ENCODE data around the gene ERP44.
"Not testable (repeated sequence)": the region's sequence is repeated elsewhere in the genome, so short reads cannot be mapped to it uniquely, and the experiment has no call there.

The ERP44 gene

DNA sequence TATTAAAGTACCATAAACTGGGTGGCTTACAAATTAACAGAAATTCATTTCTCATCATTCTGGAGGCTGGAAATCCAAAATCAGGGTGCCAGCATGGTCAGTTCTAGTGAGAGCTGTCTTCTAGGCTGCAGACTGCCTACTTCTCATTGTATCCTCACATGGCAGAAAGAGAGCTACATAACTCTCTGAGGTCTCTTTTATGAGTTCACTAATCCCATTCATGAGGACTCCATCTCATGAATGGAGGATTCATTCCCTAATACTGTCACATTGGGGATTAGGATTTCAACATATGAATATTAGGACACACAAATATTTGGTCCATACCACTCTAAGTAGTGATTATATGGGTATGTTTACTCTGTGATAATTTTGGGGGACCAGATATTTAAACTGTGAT lies 84.0 kb downstream of the ERP44 start:
- Mint-ChIP-seq H3K27me3 (no peaks in the 10 kb centered on the region), H3K4me1 (peaks cover 8% of the 10 kb centered on the region), H3K9me3 (no peaks in the 10 kb centered on the region), H3K36me3 (ENCODE audit: insufficient read depth) (peaks cover 34% of the 10 kb centered on the region), H3K4me3 (no peak overlapping the region), H3K27ac (ENCODE audit: low read depth) (no peak overlapping the region)
- ATAC-seq (replicated peaks; ENCODE audit: extremely low read depth, poor library complexity, severe bottlenecking) (no peak), DNase-seq (ENCODE audit: low spot score in 2 of 2) (no peak)

DNA sequence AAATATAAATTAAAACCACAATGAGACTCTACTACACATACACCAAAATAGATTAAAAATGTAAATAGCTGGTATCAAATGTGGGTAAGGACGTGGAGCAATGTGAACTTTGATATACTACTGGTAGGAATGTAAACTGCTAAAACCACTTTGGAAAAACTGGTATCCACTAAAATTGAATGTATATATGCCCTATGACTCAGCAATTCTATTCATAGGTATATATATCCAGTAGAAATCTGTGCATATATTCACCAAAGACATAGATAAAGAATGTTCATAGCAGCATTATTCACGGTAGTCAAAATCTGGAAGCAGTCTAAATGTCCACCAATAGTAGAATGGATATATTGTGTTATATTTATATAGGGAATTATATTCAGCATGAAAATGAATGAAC lies 85.2 kb downstream of the ERP44 start:
- Mint-ChIP-seq H3K36me3 (ENCODE audit: insufficient read depth) (peaks cover 31% of the 10 kb centered on the region), H3K4me3 (no peak overlapping the region), H3K9me3 (no peaks in the 10 kb centered on the region), H3K4me1 (peaks cover 4% of the 10 kb centered on the region), H3K27ac (ENCODE audit: low read depth) (no peak overlapping the region), H3K27me3 (no peaks in the 10 kb centered on the region)
- no peak for DNase-seq (ENCODE audit: low spot score in 2 of 2)
- no peak for ATAC-seq (replicated peaks; ENCODE audit: extremely low read depth, poor library complexity, severe bottlenecking)

DNA sequence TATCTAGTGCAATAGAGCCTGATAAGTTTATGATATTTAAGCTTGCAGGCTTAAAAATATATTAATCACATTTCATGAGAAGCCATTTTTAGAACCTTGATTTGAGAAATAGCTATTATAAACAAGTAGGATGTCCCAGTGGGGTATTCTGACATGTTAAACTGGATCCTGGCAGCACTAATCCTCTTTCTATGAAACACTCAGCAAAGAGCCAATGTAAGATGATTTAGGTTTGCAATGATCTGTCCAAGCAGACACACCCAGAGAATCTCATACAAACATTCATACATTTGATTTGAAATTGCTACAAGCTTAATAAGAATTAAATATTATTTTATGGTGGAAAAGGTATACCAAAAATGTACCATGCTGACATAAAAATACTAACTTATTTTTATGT lies 86.5 kb downstream of the ERP44 start:
- no peak overlapping the region for H3K4me3 Mint-ChIP-seq
- H3K4me1 Mint-ChIP-seq = peaks cover 4% of the 10 kb centered on the region
- no peaks in the 10 kb centered on the region for H3K27me3 Mint-ChIP-seq
- no peak for ATAC-seq (replicated peaks; ENCODE audit: extremely low read depth, poor library complexity, severe bottlenecking)
- no peaks in the 10 kb centered on the region for H3K9me3 Mint-ChIP-seq
- H3K36me3 Mint-ChIP-seq (ENCODE audit: insufficient read depth) = peaks cover 26% of the 10 kb centered on the region
- DNase-seq (ENCODE audit: low spot score in 2 of 2) = no peak
- H3K27ac Mint-ChIP-seq (ENCODE audit: low read depth) = no peak overlapping the region

DNA sequence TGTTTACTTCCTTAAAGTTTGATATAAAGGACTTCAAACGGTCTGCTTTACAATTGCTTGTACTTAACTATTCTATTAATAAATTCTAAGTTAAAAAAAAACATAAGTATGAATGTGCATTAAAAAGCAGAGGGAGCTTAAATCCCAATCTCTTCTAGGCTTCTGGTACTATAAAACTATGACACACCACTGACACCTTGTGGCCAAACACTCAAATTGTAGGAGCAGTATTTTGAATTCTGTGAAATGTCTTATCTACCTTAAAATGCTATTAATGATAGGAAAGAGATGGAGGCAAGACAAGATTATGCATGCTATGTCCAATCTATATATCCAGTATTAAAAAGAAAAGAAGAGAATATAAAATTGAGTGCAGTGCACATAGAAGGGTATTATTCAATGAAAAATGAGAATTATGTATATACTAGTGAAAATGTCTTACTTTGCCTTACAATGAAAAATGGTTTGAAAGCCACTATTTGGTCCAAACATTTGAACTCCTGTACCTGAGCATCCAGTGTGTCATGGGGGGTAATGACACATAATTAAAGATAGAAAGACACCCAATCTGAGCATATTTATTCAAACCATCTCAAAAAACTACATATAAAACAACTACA lies 87.6 kb downstream of the ERP44 start:
- ATAC-seq (replicated peaks; ENCODE audit: extremely low read depth, poor library complexity, severe bottlenecking) (no peak), DNase-seq (ENCODE audit: low spot score in 2 of 2) (no peak)
- Mint-ChIP-seq H3K36me3 (ENCODE audit: insufficient read depth) (peaks cover 27% of the 10 kb centered on the region), H3K27me3 (no peaks in the 10 kb centered on the region), H3K9me3 (no peaks in the 10 kb centered on the region), H3K27ac (ENCODE audit: low read depth) (no peak overlapping the region), H3K4me3 (no peak overlapping the region), H3K4me1 (peaks cover 4% of the 10 kb centered on the region)

DNA sequence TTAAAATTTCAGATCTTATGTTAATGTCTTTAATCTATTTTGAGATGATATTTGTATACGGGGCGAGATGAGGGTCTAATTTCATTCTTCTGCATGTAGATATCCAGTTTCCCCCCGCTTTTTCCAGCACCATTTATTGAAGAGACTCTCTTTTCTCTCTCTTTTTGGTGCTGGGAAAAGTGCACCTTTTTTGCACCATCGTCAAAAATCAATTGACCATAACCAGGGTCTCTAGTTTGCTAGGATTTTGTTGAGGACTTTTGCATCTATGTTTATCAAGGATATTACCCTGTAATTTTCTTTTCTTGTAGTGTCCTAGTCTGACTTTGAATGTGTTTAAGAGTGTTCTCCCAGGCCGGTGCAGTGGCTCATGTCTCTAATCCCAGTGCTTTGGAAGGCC lies 99.0 kb downstream of the ERP44 start:
- Mint-ChIP-seq H3K4me3 (no peak overlapping the region), H3K4me1 (no peaks in the 10 kb centered on the region), H3K27ac (ENCODE audit: low read depth) (no peak overlapping the region), H3K36me3 (ENCODE audit: insufficient read depth) (peaks cover 11% of the 10 kb centered on the region), H3K9me3 (no peaks in the 10 kb centered on the region), H3K27me3 (no peaks in the 10 kb centered on the region)
- DNase-seq (ENCODE audit: low spot score in 2 of 2) = no peak
- no peak for ATAC-seq (replicated peaks; ENCODE audit: extremely low read depth, poor library complexity, severe bottlenecking)

DNA sequence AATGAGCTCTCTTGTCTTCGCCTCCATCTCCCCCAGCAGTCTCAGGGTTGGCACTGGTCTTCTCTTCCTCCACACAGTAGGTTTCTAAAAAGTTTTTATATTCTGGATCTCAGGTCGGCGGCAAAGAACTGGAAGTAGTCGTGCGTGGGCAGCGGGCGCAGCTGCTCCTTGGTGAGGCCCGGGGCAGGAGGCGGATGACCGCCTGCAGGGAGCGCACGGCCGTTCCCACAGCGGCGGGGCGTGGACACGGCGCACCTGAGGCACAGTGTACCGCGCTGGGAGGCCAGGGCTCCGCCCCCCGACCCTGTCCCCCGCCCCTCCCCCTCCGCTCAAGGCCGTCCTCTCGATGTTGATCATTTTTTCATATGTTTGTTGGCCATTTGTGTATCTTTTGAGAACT lies 99.9 kb downstream of the ERP44 start:
- Mint-ChIP-seq H3K4me3 (no peak overlapping the region), H3K9me3 (no peaks in the 10 kb centered on the region), H3K27ac (ENCODE audit: low read depth) (no peak overlapping the region), H3K4me1 (no peaks in the 10 kb centered on the region), H3K27me3 (no peaks in the 10 kb centered on the region), H3K36me3 (ENCODE audit: insufficient read depth) (peaks cover 8% of the 10 kb centered on the region)
- no peak for ATAC-seq (replicated peaks; ENCODE audit: extremely low read depth, poor library complexity, severe bottlenecking)
- DNase-seq (ENCODE audit: low spot score in 2 of 2) = no peak

DNA sequence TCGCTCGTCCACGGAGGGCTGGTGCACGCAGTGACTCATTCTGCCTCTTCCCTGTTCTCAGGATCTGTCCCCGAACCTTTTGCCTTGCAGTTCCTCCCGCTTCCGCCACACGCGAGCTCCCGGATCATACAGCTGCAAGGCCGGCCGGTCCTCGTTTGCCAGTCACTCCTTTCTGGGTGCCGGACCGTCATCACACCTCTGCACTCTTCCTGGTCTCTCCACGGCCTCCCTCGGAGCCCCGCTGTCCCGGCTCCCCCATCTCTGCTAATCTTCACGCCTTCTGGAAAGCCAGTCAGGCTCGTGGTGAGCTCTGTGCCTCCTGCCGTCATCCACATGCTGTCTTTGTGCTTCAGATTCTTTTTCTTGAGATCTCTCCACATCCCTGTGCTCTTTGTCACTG lies 100.5 kb downstream of the ERP44 start:
- Mint-ChIP-seq H3K36me3 (ENCODE audit: insufficient read depth) (peaks cover 8% of the 10 kb centered on the region), H3K4me3 (no peak overlapping the region), H3K27me3 (no peaks in the 10 kb centered on the region), H3K4me1 (no peaks in the 10 kb centered on the region), H3K27ac (ENCODE audit: low read depth) (no peak overlapping the region), H3K9me3 (no peaks in the 10 kb centered on the region)
- DNase-seq (ENCODE audit: low spot score in 2 of 2) (no peak), ATAC-seq (replicated peaks; ENCODE audit: extremely low read depth, poor library complexity, severe bottlenecking) (no peak)

DNA sequence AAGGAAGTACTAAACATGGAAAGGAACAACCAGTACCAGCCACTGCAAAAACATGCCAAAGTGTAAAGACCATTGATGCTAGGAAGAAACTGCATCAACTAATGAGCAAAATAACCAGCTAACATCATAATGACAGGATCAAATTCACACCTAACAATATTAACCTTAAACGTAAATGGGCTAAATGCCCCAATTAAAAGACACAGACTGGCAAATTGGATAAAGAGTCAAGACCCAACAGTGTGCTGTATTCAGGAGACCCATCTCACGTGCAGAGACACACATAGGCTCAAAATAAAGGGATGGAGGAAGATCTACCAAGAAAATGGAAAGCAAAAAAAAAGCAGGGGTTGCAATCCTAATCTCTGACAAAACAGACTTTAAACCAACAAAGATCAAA lies 108.3 kb downstream of the ERP44 start:
- not testable (repeated sequence) for ATAC-seq (replicated peaks; ENCODE audit: extremely low read depth, poor library complexity, severe bottlenecking); H3K36me3 Mint-ChIP-seq (ENCODE audit: insufficient read depth); H3K27ac Mint-ChIP-seq (ENCODE audit: low read depth); H3K27me3 Mint-ChIP-seq; DNase-seq (ENCODE audit: low spot score in 2 of 2); H3K4me3 Mint-ChIP-seq
- Mint-ChIP-seq H3K4me1 (peaks cover 20% of the 10 kb centered on the region), H3K9me3 (peaks cover 18% of the 10 kb centered on the region)

DNA sequence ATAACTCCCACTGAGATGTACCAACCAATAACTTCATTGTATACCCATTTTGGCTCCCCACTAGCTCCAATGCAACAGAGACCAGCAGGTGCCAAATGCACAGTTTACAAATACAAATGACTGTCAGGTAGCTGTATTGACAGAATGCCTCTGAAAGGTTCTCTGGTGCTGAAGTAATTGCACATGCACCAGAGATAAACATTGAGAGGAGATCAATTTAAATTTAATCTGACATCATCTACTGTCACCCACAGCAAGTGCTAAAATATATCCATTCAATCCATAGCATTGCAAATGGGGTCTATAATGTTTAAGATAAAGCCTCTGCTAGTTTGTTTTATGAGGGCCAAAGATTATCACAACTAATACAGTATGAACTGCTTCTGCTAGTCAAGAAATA lies 112.2 kb downstream of the ERP44 start:
- H3K4me3 Mint-ChIP-seq = no peak overlapping the region
- DNase-seq (ENCODE audit: low spot score in 2 of 2) = no peak
- H3K36me3 Mint-ChIP-seq (ENCODE audit: insufficient read depth) = peaks cover 9% of the 10 kb centered on the region
- H3K9me3 Mint-ChIP-seq = peaks cover 18% of the 10 kb centered on the region
- ATAC-seq (replicated peaks; ENCODE audit: extremely low read depth, poor library complexity, severe bottlenecking) = no peak
- no peaks in the 10 kb centered on the region for H3K27me3 Mint-ChIP-seq
- H3K27ac Mint-ChIP-seq (ENCODE audit: low read depth) = no peak overlapping the region
- peaks cover 20% of the 10 kb centered on the region for H3K4me1 Mint-ChIP-seq

DNA sequence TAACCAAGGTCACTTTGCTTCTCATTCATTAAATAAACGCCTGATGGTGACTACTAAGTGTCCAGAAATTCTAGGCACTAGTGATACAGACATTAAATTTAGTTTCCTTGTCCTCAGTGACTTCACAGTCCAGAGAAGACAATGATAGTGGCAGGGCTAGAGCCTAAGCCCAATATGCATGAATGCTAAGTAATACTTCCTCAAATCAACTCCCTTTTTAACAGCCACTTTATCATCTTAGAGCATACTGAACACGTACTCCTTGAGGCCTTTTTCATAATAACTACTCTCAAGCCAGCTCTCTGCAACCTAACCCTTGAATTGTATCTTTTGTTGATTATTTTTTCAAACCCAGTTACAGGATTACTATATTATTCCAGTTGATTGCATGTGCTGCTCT lies 118.2 kb downstream of the ERP44 start:
- H3K27ac Mint-ChIP-seq (ENCODE audit: low read depth) = peak overlapping the region; percentile 6
- no peaks in the 10 kb centered on the region for H3K9me3 Mint-ChIP-seq
- DNase-seq (ENCODE audit: low spot score in 2 of 2) = no peak
- no peak overlapping the region for H3K4me3 Mint-ChIP-seq
- peaks cover 6% of the 10 kb centered on the region for H3K36me3 Mint-ChIP-seq (ENCODE audit: insufficient read depth)
- no peaks in the 10 kb centered on the region for H3K4me1 Mint-ChIP-seq
- ATAC-seq (replicated peaks; ENCODE audit: extremely low read depth, poor library complexity, severe bottlenecking) = no peak
- H3K27me3 Mint-ChIP-seq = no peaks in the 10 kb centered on the region

DNA sequence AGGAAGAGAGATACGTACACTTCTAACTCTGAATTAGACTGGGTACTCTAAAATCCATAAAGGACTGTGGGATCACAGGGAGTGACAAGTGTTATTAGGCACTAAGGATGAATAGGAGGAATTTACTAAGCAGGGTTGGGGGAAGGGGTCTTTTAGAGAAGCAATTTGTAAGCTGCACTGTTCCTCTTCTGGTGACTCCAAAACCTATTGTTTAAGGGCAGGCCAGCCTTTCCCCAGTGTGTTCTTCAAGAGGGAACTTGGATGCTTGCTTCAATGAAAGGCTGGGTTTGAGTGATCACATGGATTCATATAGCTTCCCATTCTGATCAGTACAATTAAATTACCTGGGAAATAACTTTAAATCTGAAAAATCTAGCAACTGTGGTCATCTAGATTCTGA lies 120.6 kb downstream of the ERP44 start:
- no peak for DNase-seq (ENCODE audit: low spot score in 2 of 2)
- H3K27ac Mint-ChIP-seq (ENCODE audit: low read depth) = peak overlapping the region; percentile 54
- H3K4me3 Mint-ChIP-seq = no peak overlapping the region
- no peaks in the 10 kb centered on the region for H3K9me3 Mint-ChIP-seq
- no peak for ATAC-seq (replicated peaks; ENCODE audit: extremely low read depth, poor library complexity, severe bottlenecking)
- no peaks in the 10 kb centered on the region for H3K4me1 Mint-ChIP-seq
- peaks cover 10% of the 10 kb centered on the region for H3K36me3 Mint-ChIP-seq (ENCODE audit: insufficient read depth)
- no peaks in the 10 kb centered on the region for H3K27me3 Mint-ChIP-seq

DNA sequence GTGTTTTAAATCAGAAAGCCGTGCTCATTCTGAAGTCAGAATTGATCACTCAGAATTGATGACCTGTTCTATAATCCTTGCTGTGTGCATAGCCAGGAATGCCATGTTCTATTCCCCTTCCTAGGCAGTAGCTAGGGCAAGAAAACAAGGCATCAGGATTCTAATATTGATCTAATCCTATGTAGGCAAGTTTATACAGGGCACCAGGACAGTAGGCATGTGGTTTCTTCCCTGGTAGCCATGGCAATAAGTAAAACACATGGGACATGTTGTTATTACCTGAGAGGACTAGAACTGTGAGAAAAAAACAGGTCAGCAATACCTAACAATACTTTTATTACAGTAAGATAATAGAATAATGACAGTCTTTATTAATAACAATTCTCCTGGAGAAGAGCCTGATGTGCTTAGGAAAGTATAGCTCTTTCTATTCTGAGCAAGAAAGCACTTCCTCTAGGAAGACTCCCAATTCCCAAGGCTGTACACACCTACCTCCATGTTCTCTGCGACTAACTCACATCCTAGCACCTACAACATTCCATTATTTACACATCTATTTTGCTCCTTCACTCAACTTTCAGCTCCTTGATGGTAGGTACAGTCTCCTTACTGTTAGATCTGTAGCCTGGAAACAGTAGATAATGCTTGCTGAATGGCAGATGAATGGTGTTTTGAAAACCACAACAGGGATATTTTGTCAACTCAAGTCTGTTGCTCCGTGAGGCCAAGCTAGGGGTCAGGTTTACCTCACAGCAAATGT lies 121.6 kb downstream of the ERP44 start:
- Mint-ChIP-seq H3K36me3 (ENCODE audit: insufficient read depth) (peaks cover 10% of the 10 kb centered on the region), H3K4me1 (no peaks in the 10 kb centered on the region), H3K9me3 (no peaks in the 10 kb centered on the region), H3K27ac (ENCODE audit: low read depth) (no peak overlapping the region), H3K27me3 (no peaks in the 10 kb centered on the region), H3K4me3 (no peak overlapping the region)
- ATAC-seq (replicated peaks; ENCODE audit: extremely low read depth, poor library complexity, severe bottlenecking) (no peak), DNase-seq (ENCODE audit: low spot score in 2 of 2) (no peak)

DNA sequence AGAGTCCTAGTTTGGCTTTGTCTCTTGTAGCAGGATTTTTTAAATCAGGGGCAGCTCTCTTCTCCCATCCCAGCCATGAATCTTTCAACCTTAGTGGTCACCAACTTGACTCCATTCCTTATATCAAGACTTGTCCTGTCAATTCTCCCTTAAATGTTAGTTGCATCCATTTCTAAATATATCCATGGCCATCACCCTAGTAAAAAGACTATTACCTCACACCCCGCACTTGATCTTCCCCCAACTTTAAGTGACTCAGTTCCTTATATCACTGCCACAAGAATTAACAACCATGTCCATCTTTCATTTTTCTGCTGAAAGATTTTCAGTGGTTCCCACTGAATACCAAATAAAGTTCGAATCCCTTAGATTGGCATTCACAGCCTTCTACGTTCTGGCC lies 125.3 kb downstream of the ERP44 start:
- H3K4me1 Mint-ChIP-seq = no peaks in the 10 kb centered on the region
- H3K4me3 Mint-ChIP-seq = no peak overlapping the region
- no peak for DNase-seq (ENCODE audit: low spot score in 2 of 2)

More for the DNA sequence above, 125.3 kb downstream of the ERP44 start:
- ATAC-seq (replicated peaks; ENCODE audit: extremely low read depth, poor library complexity, severe bottlenecking) = no peak
- H3K9me3 Mint-ChIP-seq = no peaks in the 10 kb centered on the region
- H3K27ac Mint-ChIP-seq (ENCODE audit: low read depth) = no peak overlapping the region
- peaks cover 16% of the 10 kb centered on the region for H3K36me3 Mint-ChIP-seq (ENCODE audit: insufficient read depth)
- no peaks in the 10 kb centered on the region for H3K27me3 Mint-ChIP-seq
